Adrenal gland (tissue), 5 donors: Measurements from ENCODE around the gene SMCHD1.

ENCODE experiments used
- POLR2A ChIP-seq, 2 donors: fragments of 450-650 bp; IDR thresholded peaks; one replicate each; pipeline ENCODE4 v1.6.1; 2017; ENCODE audit warnings: antibody characterized with exemption in 2 of 2, mild to moderate bottlenecking in 2 of 2, moderate library complexity in 1 of 2
- TF ChIP-seq, protein P1 (sequence below), 6 experiments: fragments of 450-650 bp in 4 of 6; fragments of 200-600 bp in 2 of 6; sonication (generic) in 1 of 6; IDR thresholded peaks; 1 replicate in 5 of 6; 2 replicates in 1 of 6; pipeline versions ENCODE4 v1.5.1 to v1.8.0; 2016 to 2021; ENCODE audit warnings: antibody characterized with exemption in 6 of 6, mild to moderate bottlenecking in 2 of 6, moderate library complexity in 1 of 6
- donor health status: DM: no; HTN: no; CAD: no.

DNA sequence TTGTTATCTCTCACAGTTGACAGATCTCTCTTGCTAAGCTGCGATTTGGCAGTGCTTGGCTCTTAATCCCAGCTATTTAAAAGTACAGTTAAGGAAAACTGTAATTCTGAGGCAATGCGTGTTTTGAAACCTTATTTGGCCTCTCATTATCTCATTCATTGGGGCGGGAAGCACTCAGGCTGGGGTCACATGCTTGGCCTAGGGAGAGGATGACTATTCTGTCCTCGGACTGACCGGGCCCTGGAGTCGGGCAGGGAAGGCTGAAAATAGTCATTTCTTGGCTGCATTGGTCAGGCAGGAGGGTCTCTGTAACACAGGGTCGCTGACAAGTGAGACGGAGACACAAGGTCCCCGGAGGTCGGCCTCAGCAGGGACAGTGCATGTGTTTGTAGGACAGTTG is 171.1 kb downstream of the SMCHD1 start:
- TF ChIP-seq, protein P1, sequence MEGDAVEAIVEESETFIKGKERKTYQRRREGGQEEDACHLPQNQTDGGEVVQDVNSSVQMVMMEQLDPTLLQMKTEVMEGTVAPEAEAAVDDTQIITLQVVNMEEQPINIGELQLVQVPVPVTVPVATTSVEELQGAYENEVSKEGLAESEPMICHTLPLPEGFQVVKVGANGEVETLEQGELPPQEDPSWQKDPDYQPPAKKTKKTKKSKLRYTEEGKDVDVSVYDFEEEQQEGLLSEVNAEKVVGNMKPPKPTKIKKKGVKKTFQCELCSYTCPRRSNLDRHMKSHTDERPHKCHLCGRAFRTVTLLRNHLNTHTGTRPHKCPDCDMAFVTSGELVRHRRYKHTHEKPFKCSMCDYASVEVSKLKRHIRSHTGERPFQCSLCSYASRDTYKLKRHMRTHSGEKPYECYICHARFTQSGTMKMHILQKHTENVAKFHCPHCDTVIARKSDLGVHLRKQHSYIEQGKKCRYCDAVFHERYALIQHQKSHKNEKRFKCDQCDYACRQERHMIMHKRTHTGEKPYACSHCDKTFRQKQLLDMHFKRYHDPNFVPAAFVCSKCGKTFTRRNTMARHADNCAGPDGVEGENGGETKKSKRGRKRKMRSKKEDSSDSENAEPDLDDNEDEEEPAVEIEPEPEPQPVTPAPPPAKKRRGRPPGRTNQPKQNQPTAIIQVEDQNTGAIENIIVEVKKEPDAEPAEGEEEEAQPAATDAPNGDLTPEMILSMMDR (IDR thresholded peaks at IDR 0.05): no peak
- TF ChIP-seq POLR2A (IDR thresholded peaks at IDR 0.05): no peak
